NCI-H2196 (cell line): ENCODE measurements around the gene DPP10.

ENCODE experiments used
- DNase-seq: peaks from one replicate; lab custom pipeline; 2025; ENCODE audit not compliant: unreplicated experiment; lab: John Stamatoyannopoulos, UW

Gene DPP10

DNA sequence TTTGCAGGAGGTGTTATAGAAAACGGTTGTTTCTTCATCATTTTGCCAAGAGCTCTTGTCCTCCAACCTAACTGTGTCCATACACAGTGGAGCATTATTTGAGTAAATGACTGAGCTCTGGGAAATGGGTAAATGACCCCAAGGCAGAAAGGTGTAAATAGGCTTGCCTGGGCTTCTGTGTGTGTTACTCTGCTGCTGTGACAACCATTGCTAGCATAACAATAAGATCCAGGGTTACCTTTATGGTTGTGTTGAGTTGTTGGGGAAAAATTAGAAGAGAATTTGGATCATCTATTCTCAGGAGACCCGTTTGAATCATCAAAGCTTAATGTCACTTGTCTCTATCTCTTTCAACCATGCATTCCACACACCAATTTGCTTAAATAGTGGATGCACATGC is 672.7 kb downstream of the DPP10 start:
- DNase-seq = no peak

DNA sequence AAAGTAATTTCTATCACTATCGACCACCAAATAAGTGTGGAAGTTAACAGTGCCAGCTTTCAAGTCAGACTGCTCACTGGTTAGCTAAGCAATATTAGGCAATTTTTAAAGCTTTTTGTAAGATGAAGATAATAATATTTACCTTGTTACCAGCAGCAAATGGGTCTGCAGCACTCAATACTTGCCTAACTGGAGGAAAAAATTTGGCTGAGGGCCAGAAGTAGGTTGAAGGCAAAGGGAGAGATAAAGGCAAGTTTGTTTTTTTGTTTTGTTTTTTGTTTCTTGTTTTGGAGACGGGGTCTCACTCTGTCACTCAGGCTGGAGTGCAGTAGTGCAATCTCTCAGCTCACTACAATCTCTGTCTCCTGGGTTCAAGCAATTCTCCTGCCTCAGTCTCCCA is 675.9 kb downstream of the DPP10 start:
- DNase-seq = no peak

DNA sequence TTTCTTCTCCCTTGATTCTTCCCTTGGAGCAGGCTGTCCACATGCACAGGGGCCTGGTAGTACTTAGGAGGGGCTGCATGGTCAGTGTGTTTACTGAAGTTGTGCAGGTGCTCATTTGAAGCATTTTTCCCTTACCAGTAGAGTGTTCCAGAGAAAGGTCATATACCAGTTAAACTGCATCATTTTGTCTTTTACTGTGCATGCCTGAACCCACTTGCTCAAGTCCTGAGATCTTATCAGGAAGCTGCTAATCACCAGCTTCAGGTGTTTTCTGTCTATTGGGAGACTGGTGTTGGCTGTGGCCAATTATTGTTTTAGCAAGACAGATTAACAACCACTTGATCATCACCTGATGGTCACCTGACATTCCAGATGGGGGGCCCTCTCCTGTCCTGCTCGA is 676.6 kb downstream of the DPP10 start:
- no peak for DNase-seq

DNA sequence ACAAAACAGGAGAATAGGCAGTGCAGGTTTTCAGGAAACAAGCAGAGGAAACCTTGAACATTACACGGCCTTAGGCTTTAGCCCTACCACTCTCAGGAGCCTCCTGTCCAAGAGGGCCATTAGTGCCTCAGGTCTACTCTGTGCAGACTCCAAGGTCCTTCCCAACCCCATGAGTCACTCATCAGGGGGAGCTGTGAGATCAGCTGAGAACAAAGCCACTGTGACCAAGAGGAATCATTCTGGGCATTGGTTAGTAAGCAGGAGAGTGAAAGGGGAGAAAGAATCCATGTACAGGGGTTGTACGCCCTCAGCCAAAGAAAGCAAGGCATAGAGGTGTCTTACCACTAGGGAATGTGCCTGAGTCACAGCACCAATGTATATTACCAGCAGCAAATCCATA is 680.3 kb downstream of the DPP10 start:
- no peak for DNase-seq

DNA sequence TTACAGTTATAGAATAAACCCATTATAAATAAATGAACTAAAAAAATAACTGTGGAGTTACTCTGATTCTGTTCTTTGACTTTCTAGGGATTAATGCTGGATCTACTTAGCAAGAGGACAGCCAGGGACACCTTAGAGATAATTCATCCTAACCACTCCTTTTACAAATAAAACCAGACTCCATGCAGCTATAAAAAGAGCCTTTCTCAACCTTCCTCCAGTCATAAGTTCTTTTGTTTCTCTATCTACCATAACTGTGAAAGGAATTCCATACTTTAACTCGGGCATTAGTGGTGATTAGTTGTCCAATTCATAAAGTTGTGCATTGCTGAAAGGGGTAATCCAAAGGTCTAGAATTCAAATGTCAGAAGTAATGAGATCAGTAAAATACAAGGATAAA is 682.4 kb downstream of the DPP10 start:
- no peak for DNase-seq

DNA sequence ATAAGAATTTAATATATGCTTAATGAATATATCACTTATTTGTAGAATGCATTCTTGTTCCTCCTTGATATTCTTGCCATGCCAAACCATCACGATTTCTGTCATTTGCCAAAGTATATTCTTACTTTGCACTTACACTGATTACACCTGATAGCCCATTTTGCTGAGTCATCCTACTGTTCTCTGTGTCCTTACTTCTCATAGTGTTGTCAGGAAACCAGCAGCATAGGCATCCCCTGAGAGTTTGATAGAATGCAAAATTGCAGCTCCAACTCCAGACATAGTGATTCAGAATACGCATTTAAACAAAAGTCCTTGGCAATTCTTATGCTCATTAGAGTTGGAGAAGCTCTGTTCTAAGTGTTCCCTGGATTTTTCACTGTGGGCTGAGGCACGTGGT is 687.1 kb downstream of the DPP10 start:
- no peak for DNase-seq

DNA sequence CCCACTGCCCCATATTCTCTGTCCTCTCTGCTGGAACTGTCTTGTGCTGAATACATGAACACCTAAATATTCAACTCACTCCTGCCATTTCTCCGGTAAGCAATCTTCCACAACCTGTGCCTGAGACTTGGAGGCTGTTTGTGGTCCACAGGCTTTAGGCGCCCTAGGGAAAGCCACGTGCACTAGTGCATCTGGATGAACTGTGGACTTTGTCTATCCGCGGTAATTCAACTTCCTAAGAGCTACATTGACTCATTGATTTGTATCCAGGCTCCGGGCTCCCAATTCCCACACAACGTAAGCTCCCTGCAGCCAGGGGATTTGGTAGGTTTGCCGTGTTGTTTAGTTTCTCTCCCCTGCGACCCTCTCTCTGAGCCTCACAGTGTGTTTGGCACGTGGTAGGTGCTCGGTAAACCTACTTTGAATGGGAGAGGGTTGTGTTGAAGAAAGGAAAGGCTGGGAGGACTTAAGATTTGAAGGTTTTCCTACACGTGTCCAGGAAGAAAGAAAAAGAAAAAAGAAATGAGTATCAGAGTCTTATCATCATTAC is 718.2 kb downstream of the DPP10 start:
- DNase-seq = no peak

DNA sequence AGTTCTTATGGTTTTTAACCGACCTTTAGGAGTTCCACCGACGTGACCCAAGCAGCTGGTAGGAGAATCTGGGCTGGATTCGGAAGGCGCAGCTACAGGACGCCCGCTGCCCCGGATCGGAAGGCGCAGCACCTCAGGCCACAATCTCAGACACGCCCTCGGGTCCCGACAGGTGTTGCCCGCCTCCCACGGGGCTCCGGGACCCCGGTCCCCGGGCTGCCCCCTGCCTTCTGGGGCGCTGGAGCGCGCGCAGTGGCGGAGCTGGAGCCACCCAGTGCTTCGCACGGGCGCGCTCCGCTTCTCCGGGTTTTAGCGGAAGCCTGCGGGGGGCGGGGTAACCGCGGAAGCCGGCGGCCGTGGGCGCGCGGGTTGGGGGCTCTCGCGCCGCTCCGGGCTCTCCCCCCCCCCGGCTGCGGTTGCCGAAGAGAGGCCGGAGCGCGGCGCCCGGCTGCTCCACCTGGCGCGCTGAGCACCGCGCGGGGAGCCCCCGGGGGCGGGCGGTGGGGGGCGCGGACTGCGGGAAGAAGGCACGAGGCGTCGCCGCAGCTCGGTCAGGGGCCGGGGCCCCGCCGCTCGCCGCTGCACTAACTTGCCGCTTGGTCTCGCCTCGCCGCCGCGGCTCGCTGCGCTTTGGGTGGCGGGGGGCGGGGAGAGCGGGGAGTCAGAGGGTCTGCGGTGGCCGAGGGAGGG is 718.8 kb downstream of the DPP10 start:
- DNase-seq = peak; percentile 82

DNA sequence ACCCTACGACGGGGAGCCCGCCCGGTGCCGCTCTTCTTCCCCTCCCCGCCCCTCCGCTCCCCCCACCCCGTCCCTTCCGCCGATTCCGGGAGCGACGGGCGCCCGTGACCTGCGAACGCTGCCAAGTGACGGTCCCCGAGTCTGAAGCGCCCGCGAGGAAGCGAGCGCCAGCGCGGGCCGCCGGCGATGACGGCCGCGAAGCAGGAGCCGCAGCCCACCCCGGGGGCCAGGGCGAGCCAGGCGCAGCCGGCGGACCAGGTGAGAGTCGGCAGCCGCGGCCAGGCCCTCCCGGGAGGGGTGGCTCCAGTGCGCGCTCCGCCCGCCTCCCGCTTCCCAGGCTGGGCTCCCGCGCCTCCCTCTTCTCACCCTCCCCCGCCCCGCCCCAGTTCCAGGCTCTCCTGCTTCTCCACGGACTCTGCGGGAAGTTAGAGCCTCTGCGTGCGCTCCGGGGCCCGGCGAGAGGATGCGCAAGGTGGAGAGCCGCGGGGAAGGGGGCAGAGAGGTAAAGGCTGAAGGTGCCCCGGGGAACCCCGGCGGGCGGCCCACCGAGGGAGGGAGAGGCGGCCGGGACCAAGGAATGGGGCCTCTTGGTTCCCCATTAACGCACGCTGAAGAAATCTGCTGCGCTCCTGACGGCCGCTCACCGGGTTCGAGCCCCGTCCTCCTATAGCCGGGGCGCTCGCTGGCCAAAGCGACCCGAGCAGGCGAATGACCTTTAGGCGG is 719.5 kb downstream of the DPP10 start:
- DNase-seq = peak; percentile 75

DNA sequence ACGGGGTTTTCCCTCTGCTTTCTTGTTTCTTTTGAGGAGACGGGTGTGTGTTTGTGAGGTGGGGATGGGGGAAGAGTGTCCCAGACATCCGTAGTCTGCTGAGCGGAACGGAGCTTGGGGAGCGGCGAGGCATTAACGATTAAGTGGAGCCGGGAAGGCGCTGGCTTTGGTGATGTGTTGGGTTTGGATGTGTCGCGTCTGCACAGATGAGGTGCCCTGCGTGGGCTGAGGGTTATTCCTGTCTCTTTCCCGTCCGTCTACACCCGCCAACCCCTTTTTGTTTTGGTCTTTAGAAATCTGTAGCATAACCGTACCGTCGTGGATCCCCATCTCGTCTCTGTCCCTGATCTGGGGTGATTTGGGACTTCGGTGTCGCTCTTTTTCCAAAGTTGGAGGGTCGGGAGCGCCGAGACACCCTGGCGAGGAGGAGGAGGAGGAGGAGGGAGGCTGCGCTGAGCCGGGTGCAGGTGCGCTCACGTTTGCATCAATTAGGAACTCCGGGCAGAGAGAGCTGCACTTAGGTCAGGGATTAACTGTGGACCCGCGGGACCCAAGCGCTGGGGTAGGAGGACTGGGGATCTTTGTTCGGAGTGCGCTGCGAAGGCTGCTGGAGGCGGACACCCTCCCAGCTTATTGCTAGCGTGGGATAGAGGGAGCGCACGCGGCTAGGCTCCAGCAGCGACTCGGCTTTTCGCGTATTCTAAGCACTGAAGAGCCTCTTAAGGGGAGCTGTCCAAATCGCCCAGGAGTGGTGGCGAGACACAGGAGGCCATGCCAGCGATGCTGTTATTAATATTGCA is 720.3 kb downstream of the DPP10 start:
- no peak for DNase-seq

DNA sequence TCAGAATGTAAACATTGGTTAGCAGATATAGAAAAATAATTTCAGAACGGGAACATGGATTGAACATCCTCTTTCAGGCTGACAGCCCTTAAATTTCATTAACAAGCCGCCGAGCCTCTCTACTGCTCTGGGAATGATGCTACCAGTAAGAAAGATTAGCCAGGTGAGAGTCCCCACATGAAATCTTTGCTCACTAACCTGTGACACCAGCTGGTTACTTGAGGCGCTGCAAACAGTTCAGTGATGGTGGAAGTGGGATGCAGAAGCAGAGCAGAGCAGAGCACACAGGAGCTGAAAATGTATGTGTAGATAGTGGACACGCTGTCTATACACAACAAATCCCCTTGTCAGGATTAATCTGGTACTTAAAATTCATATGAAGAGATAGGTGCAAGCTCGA is 721.1 kb downstream of the DPP10 start:
- peak; percentile 42 for DNase-seq

DNA sequence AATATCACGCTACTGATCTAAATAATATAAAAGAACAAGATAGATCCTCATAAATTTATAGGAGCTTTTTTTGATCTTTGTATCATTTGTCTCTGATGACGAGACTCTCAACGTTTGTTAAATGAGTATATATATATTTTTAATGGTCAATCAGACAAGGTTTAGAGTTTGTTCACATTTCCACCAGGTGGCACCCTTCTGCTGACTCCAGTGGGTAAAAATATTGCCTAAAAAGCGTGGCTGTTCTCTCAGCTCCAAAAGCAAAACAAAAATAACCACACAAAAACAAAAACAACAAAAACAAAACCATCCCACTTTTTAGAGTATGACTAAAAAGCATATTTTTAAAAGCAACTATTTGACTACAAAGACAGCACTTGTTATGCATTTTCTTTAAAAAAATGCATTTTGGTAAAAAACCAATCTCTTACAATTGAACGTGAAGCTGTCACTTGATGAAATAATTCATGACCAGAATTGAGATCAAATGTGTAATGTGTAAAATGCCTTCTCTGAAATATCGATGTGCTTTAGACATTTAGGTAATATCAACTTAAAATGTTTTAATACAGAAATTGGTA is 723.2 kb downstream of the DPP10 start:
- DNase-seq = peak; percentile 65

DNA sequence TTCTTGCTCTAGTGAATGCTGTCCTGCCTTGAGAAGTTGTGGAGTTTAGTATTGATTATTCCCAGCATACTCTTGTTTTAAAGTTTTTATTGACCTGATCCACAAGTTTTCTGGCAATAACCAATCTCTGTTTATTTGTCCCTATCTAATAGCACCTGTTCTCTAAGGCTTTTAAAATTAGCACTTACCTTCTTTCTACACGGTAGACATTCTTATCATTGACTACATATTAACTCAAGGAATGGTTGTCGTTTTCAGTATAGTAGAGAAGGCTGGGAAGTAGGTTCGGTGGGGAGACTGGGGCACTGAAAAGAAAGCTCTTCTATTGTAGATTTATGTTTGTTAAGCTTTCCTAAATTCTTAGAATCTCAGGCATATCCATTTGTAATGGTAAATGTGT is 726.0 kb downstream of the DPP10 start:
- DNase-seq = no peak

DNA sequence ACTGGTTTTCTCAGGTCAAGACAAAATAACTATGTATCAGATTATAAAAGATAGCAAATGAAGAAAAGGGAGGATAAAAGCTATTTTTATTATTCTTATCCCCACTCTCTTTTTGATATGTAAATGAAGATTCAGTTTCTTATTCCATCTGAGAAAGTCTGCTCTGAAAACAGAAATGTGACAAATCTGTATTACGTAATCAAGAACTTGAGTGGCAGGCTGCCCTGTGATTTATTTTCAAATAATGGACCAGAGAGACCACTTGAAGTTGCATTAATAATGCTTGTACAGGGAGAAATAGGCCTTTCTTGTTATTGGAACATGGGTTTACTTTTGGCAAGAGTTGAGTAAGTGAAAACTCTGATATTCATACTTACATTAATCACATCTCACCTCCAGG is 727.4 kb downstream of the DPP10 start:
- DNase-seq = no peak

DNA sequence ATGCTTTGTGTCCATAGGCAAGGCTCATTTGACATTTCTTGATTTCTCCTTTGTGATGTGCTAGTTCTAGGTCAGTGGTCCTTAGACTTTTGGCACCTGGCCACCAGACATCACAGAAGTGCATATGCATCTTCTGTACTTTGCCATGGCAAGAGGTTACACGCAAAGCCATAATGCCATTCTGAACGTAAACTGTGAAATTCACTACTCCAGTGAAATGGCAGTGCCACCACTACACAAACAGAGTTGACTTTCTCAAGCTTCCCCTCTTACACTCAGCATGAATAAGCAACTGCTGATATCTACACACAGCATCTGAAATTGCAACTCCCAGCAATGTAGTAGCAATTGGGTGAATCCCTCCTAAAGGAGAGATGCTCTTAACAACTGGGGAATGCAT is 729.3 kb downstream of the DPP10 start:
- no peak for DNase-seq

DNA sequence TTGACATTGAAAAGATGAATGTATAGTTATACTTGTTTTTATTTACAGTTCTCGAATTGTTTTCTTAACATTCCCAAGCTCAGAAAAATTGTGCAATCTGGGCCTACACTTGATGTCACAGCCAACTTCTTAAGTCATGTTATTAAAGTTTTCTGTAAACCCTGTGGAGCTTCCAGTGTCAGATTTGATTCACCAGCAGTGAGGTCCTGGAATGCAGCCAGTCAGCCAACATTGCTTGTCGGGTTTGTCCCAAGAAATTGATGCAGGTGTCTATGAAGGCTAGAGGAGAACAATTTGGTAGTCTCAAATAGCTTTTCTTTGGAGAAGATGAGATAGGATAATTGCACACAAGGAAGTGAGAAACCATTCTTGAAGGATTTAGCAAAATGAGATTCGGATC is 732.2 kb downstream of the DPP10 start:
- DNase-seq = no peak

DNA sequence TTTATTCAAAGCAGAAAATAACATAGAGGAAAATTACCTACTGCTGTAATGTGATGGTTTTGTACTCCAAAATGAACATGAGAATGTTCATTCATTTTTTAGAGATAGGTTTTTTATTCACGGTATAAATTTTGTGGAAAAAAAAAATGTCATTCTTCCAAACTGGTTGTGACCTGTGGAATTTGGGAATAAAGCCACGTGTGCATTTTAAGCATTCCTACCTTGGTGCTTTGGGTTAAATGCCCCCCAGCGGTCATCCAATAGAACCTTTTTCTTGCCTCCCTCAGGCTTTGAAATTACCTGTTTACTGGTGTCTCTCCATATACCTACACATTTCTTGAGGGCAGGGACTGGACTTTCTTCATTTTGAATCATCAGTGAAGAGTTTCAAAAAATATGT is 740.7 kb downstream of the DPP10 start:
- DNase-seq = no peak

DNA sequence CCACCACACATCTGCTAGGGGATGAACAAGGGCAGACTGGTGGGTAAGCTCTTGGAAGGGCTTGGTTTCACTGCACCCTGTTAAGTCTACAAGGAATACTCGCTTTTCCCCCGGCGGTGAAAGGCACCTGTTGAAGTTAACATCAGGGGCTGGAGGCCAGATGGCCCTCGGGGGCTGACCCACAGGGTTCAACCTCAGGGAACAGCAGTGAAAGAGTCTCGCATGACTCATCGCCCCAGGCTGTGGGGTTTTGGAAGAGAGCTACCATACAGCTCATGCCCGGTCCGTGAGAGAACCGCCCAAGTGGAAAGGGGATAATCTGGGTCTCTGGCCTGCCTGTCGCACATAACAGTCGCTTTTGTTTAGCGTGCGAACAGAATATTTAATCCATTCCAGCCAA is 748.0 kb downstream of the DPP10 start:
- no peak for DNase-seq

DNA sequence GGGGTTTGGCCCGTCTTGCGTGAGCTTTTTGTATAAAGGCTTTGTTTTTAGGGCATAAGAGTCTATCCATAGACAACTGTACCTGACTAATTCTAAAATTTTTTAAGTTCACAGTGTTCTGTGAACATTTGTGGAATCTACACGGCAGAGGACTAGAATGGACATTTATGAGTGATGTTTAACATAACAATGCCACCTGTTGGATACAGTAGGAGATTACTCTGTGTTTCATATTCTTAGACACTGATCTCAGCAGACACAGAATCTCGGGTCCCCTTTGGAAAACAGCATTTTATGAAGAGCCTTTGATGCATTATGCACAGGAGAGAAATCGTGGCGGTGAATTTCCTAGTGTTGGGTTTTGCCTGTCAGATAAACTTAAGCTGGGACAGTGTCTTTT is 752.2 kb downstream of the DPP10 start:
- DNase-seq = no peak

DNA sequence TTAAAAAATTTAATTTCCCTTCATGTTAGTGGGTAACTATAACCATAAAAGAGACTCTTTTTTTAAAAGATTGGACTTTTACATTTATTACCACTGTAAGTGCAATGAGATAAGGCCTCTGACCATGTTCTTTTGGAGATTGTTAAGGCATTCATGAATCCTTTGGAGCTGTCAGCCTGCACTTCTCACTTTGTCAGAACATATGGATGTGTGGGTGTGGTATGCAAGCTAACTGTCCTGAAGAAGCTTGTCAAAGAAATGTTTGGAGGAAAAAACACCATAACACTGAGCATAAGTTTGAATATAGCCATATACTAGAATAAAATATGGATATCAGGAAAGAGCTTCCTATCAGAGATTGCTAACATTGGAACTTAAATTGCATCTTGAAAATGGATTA is 754.1 kb downstream of the DPP10 start:
- no peak for DNase-seq

DNA sequence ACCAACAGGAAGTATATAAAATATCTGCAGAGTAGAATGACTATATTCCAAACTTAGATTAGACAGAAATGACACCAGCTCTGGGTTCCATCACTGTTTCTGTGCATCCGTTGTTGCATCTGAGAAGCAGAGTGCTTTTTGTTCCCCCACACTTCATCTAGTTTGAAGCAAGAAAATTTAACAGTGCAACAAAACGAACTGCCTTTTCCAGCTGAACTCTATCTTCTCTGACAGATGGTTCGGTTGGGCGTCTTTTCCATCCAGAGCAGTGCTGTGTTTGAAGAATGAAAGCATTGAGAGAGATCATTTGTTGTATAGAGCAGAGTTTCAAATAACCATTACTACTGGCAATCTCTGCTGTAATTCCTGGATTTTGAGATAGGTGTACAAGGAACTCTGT is 757.5 kb downstream of the DPP10 start:
- DNase-seq = no peak
